Prostate gland (tissue), 2 donors: Measurements from ENCODE around the gene LDB2.

ENCODE experiments used
- CTCF ChIP-seq, 4 experiments: fragments of 200-600 bp in 2 of 4; fragments of 450-650 bp in 2 of 4; sonication (generic) in 2 of 4; IDR thresholded peaks; 1 replicate in 3 of 4; 2 replicates in 1 of 4; pipeline ENCODE4 v1.5.1; 2016 to 2019; ENCODE audit warnings: antibody characterized with exemption in 4 of 4, mild to moderate bottlenecking in 2 of 4, moderate library complexity in 2 of 4
- POLR2A ChIP-seq: fragments of 450-650 bp; IDR thresholded peaks from one replicate; pipeline ENCODE4 v1.6.1; 2016; ENCODE audit warnings: antibody characterized with exemption, mild to moderate bottlenecking

GRCh38 chr4:16626945-16627344, 271.5 kb downstream of the LDB2 start:
- TF ChIP-seq CTCF (IDR thresholded peaks at IDR 0.05) (no peak), POLR2A (no peak)
